ENCODE results near the gene POLD1.
A peak's percentile ranks its signal among the peaks of the same experiment; 100 is the strongest.

POLD1 gene

GRCh38 chr19:50425581-50425980, 41.4 kb downstream of the POLD1 start:
- Histone ChIP-seq H3K9me3 (no peaks in the 10 kb centered on the region), H3K4me1 (peaks cover 51% of the 10 kb centered on the region), H3K4me3 (no peak overlapping the region), H3K27me3 (no peaks in the 10 kb centered on the region), H3K4me2 (no peak overlapping the region), H3K27ac (no peak overlapping the region), H4K20me1 (no peaks in the 10 kb centered on the region), H3K36me3 (peaks cover 25% of the 10 kb centered on the region), H3K9ac (no peak overlapping the region)
- TF ChIP-seq Cebpa-rat (IDR thresholded peaks at IDR 0.05) = no peak

DNA sequence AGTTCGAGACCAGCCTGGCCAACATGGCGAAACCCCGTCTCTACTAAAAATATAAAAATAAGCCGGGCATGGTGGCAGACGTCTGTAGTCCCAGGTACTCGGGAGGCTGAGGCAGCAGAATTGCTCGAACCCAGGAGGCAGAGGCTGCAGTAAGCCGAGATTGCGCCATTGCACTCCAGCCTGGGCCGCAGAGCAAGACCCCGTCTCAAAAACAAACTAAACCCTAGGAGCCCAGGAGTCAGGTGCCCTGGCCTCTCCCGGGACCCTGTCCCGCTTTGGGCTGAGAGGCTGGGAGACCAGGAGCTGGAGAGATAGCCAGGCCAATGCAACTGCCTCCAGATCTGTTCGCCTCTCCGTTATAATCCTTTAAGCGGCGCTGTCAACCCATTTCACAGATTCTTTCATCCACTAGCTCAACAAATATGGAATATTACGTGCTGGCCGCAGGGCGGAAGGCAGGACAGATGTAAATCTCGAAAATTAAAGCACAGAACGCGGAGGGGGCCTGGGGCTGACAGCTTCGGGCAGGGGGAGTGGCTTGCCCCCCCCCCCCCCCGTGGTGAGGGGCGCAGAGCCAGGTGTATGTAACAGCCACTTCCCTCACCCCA, 43.3 kb downstream of the POLD1 start:
- Histone ChIP-seq H3K4me3 (peak overlapping the region; percentile 54), H3K4me2 (peak overlapping the region; percentile 95), H3K4me1 (peaks cover 50% of the 10 kb centered on the region), H3K9me3 (no peaks in the 10 kb centered on the region), H3K27me3 (no peaks in the 10 kb centered on the region), H3K27ac (peak overlapping the region; percentile 66), H4K20me1 (no peaks in the 10 kb centered on the region), H3K9ac (peak overlapping the region; percentile 58), H3K36me3 (peaks cover 19% of the 10 kb centered on the region)
- no peak for TF ChIP-seq Cebpa-rat (IDR thresholded peaks at IDR 0.05)

DNA sequence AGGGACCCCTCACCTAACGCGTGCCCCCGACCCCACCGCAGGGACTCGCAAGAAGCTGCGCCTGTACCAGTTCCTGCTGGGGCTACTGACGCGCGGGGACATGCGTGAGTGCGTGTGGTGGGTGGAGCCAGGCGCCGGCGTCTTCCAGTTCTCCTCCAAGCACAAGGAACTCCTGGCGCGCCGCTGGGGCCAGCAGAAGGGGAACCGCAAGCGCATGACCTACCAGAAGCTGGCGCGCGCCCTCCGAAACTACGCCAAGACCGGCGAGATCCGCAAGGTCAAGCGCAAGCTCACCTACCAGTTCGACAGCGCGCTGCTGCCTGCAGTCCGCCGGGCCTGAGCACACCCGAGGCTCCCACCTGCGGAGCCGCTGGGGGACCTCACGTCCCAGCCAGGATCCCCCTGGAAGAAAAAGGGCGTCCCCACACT, 43.9 kb downstream of the POLD1 start:
- H3K4me2 ChIP-seq = peak overlapping the region; percentile 95
- peak overlapping the region; percentile 66 for H3K27ac ChIP-seq
- no peaks in the 10 kb centered on the region for H3K9me3 ChIP-seq
- no peaks in the 10 kb centered on the region; the same call in 1 of the 2 replicates for H4K20me1 ChIP-seq
- H3K4me3 ChIP-seq = peak overlapping the region; percentile 54
- peak overlapping the region; percentile 58 for H3K9ac ChIP-seq
- H3K27me3 ChIP-seq = no peaks in the 10 kb centered on the region
- H3K4me1 ChIP-seq = peaks cover 52% of the 10 kb centered on the region
- peaks cover 13% of the 10 kb centered on the region for H3K36me3 ChIP-seq
- no peak for TF ChIP-seq Cebpa-rat (IDR thresholded peaks at IDR 0.05)

- Histone ChIP-seq H3K9me3 (no peaks in the 10 kb centered on the region), H3K27ac (no peak overlapping the region; the same call in 1 of the 2 replicates), H3K4me2 (peak overlapping the region; percentile 95), H3K9ac (peak overlapping the region; percentile 58; the same call in 1 of the 2 replicates), H3K4me3 (peak overlapping the region; percentile 54; the same call in 1 of the 2 replicates), H4K20me1 (peaks cover 4% of the 10 kb centered on the region; the same call in 1 of the 2 replicates), H3K27me3 (no peaks in the 10 kb centered on the region), H3K4me1 (peaks cover 62% of the 10 kb centered on the region), H3K36me3 (peaks cover 4% of the 10 kb centered on the region)
- TF ChIP-seq Cebpa-rat (IDR thresholded peaks at IDR 0.05) = no peak
These were observed 44.8 kb downstream of the POLD1 start for GRCh38 chr19:50428772-50429463.

DNA sequence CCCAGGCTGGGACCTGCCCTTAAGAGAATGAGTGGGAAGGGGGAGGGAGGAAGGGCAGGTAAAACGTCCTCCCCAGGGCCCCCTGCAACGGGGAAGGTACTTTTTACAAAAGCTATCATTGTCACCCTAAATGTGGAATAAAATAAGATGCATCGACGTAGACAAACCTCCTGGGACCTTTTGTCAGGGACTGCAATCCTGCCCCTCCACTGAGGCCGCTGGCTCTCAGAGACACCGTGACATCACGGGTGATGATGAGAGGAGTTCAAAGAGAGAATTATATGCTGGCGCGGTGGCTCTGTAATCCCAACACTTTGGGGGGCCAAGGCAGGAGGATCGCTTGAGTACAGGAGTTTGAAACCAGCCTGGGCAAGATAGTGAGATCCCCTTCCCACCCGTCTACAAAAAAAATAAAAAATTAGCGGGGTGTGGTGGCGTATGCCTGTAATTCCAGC, 46.8 kb downstream of the POLD1 start:
- peak overlapping the region; percentile 77 for H3K27ac ChIP-seq
- peaks cover 82% of the 10 kb centered on the region for H3K4me1 ChIP-seq
- H3K4me3 ChIP-seq = peak overlapping the region; percentile 66
- H3K36me3 ChIP-seq = no peaks in the 10 kb centered on the region
- peak overlapping the region; percentile 90 for H3K4me2 ChIP-seq
- TF ChIP-seq Cebpa-rat (IDR thresholded peaks at IDR 0.05) = no peak
- H3K27me3 ChIP-seq = no peaks in the 10 kb centered on the region
- H3K9ac ChIP-seq = peak overlapping the region; percentile 75
- H3K9me3 ChIP-seq = no peaks in the 10 kb centered on the region
- peaks cover 9% of the 10 kb centered on the region; the same call in 1 of the 2 replicates for H4K20me1 ChIP-seq

GRCh38 chr19:50431343-50432220, 47.4 kb downstream of the POLD1 start:
- H3K4me2 ChIP-seq = peak overlapping the region; percentile 90
- no peaks in the 10 kb centered on the region for H3K27me3 ChIP-seq
- H3K4me1 ChIP-seq = peaks cover 88% of the 10 kb centered on the region
- no peaks in the 10 kb centered on the region for H3K9me3 ChIP-seq
- H3K4me3 ChIP-seq = peak overlapping the region; percentile 66
- H3K36me3 ChIP-seq = no peaks in the 10 kb centered on the region
- H3K9ac ChIP-seq = peak overlapping the region; percentile 75
- peak overlapping the region; percentile 79 for H3K27ac ChIP-seq
- no peak for TF ChIP-seq Cebpa-rat (IDR thresholded peaks at IDR 0.05)
- peaks cover 9% of the 10 kb centered on the region; the same call in 1 of the 2 replicates for H4K20me1 ChIP-seq

DNA sequence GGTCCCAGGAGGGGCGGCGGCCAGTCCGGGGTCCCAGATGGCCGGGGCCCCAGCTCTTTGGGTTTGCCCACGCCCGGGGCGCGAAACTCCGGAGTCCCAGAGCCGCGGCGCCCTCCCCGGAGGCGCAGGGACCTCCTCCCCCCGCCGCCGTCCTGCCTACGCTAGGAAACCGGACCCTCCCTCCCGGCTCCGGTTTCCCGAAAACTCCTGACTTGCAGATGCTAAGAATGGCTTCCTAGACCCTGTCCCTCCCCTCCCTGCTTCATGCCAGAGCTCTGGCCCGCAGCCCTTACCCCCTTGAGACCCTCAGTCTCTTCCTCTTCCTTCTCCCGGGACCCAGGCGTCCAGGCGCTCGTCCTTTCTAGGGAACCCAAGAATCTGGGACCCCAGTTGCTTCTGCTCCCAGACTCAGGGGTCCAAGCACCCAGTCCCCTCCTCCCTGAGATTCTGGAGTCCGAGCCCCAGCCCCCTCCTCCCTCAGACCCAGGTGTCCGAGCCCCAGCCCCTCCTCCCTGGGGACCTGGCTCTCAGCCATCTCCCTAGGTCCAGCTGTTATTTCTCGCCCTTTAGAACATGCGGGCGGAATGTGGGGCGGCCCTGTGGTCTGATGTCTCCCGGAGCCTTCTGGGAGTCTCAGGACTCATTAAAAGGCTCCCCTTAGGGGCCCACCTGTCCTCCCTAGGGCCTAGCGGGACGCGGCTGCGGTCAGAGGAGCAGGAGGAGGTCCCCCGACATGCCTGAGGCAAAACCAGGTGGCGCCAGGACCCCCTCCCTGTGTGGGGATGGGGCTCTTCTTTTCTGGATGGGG, 48.3 kb downstream of the POLD1 start, which contains the start of gene MYBPC2:
Gene MYBPC2 (plus strand): TSS at position 672 of the 808 bp plus-strand sequence. CDS start 62 bp downstream, at position 734.
- Histone ChIP-seq H3K27ac (peak within 1 kb of the TSS; percentile 79), H3K9ac (peak within 1 kb of the TSS; percentile 75), H3K36me3 (no peaks in the 10 kb centered on the region), H4K20me1 (peaks cover 9% of the 10 kb centered on the region; the same call in 1 of the 2 replicates), H3K9me3 (no peaks in the 10 kb centered on the region), H3K4me1 (peaks cover 90% of the 10 kb centered on the region), H3K4me3 (peak within 1 kb of the TSS; percentile 66), H3K27me3 (no peaks in the 10 kb centered on the region), H3K4me2 (peak within 1 kb of the TSS; percentile 90)
- TF ChIP-seq Cebpa-rat (IDR thresholded peaks at IDR 0.05) = no peak

DNA sequence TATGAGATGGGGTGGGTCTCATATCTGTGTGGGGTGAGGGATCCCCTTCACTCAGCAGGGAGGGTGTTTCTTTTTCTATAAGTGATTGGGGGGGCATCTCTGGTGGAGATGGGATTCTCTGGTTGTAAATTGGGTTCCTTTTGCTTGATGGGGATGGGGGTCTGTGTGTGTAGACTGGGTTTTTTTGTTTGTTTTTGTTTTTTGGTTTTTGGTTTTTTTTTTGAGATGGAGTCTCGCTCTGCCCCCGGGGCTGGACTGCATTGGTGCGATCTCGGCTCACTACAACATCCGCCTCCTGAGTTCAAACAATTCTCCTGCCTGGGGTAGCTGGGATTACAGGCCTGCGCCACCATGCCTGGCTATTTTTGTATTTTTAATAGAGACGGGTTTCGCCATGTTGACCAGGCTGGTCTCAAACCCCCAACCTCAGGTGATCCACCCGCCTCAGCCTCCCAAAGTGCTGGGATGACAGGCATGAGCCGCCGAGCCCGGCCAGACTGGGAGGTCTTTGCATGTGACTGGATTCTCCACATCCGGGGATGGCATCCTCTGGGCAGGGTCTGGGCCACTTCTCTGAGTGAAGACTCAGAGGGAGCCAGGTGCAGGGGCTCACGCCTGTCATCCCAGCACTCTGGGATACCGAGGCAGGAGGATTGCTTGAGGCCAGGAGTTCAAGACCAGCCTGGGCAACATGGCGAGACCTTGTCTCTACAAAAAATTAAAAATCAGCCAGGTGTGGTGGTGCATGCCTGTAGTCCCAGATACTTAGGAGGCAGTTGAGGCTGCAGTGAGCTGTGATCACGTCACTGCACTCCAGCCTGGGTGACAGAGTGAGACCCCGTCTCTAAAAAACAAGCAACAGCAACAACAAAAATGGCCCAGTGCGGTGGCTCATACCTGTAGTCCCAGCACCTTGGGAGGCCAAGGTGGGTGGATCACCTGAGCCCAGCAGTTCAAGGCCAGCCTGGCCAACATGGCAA, 49.3 kb downstream of the POLD1 start:
- TF ChIP-seq Cebpa-rat (IDR thresholded peaks at IDR 0.05) = no peak
- Histone ChIP-seq H3K4me2 (peak overlapping the region; percentile 90), H3K27me3 (no peaks in the 10 kb centered on the region), H4K20me1 (peaks cover 9% of the 10 kb centered on the region; the same call in 1 of the 2 replicates), H3K9ac (peak overlapping the region; percentile 72), H3K9me3 (no peaks in the 10 kb centered on the region), H3K27ac (peak overlapping the region; percentile 79), H3K36me3 (no peaks in the 10 kb centered on the region), H3K4me3 (peak overlapping the region; percentile 66), H3K4me1 (peaks cover 79% of the 10 kb centered on the region)

Data from BLaER1 (cell line).